ENCODE results near the gene CRY1.
A peak's percentile ranks its signal among the peaks of the same experiment; 100 is the strongest.

Gene CRY1

DNA sequence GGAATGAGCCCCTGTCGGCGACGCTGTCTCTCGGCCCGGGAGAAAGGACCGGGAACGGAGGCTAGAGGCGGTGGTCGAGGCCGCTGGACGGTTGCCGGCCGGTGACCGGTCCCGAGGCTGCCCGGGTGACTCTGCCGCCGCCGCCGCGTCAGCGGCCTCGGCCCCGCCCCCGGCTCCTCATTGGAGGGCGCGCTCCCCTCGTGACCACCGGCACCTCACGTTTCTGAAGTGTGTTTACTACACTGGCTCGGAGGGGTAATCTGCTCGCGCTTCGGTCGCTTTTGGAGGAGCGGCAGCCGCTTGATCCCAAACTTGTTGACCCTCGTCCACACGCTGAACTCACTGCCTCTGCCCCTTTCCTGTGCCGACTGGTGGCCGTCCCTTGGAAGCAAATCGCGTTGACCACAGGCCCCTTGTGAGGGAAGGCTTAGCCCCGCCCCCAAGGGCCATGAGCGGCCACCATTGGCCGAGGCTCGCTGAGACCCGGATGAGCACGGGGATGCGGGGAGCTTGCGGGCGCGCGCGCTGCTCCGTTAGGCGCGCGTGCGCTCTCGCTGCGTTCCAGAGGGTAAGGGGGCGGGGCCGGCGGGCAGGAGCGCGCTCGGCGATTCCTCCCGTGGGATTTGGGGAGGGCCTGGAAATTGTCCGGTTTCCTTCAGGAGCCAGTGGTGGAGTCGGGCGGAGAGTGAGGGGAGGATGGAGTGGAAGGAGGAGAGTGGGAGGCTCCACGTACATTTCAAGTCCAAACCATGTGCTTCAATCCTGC lies at the start of gene CRY1:
CRY1 (minus strand) TSS at position 133 of the 766 bp plus-strand sequence. CDS start 588 bp downstream, outside the sequence.
- H3K9ac ChIP-seq (ENCODE audit: low read depth in 1 of 2, low read length in 2 of 2) = peak within 1 kb of the TSS; percentile 92 to 97
- no peaks in the 10 kb centered on the region for H3K27me3 ChIP-seq (ENCODE audit: control insufficient read depth in 1 of 2, insufficient read depth in 2 of 2, low read length in 2 of 2)
- no peaks in the 10 kb centered on the region for H3K36me3 ChIP-seq (ENCODE audit: control insufficient read depth in 1 of 2, insufficient read depth in 2 of 2, low read length in 2 of 2)
- no peaks in the 10 kb centered on the region for H3K9me3 ChIP-seq (ENCODE audit: control insufficient read depth in 1 of 2, low read length in 2 of 2)
- H3K27ac ChIP-seq (ENCODE audit: low read depth, low read length) = peak within 1 kb of the TSS; percentile 97
- H3K4me1 ChIP-seq (ENCODE audit: control insufficient read depth in 1 of 2, insufficient read depth in 2 of 2, low read length in 2 of 2) = peaks cover 17 to 32% of the 10 kb centered on the region in 2 donors
- peak within 1 kb of the TSS; percentile 67 to 98 for H3K4me3 ChIP-seq (ENCODE audit: low read depth in 1 of 2, low read length in 2 of 2)

DNA sequence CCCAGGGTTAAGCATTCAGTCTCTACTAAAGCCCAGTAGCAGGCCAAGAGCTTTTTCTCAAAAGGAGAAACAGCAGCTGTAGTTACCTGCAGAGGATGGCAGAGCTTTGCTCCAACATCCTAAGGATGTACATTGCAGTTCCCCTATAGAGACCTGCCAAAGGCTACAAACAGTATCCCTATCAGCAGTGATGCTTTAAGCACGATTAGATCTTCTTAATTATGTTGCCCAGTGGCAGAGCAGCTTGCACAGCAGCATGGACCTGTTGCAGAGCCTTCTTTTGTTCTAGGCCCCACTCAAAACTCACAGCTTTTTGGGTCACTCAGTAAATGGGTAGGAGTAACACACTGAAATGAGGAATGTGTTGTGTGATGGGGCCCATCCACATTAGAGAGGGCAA lies 46.4 kb upstream of the CRY1 start:
- H3K9ac ChIP-seq (ENCODE audit: low read depth in 1 of 2, low read length in 2 of 2) = no peak overlapping the region
- H3K27me3 ChIP-seq (ENCODE audit: control insufficient read depth in 1 of 2, insufficient read depth in 2 of 2, low read length in 2 of 2) = no peaks in the 10 kb centered on the region
- H3K4me1 ChIP-seq (ENCODE audit: control insufficient read depth in 1 of 2, insufficient read depth in 2 of 2, low read length in 2 of 2) = no peaks in the 10 kb centered on the region
- H3K36me3 ChIP-seq (ENCODE audit: control insufficient read depth in 1 of 2, insufficient read depth in 2 of 2, low read length in 2 of 2) = no peaks in the 10 kb centered on the region
- no peak overlapping the region for H3K4me3 ChIP-seq (ENCODE audit: low read depth in 1 of 2, low read length in 2 of 2)
- H3K9me3 ChIP-seq (ENCODE audit: control insufficient read depth in 1 of 2, low read length in 2 of 2) = no peaks in the 10 kb centered on the region
- no peak overlapping the region for H3K27ac ChIP-seq (ENCODE audit: low read depth, low read length)

DNA sequence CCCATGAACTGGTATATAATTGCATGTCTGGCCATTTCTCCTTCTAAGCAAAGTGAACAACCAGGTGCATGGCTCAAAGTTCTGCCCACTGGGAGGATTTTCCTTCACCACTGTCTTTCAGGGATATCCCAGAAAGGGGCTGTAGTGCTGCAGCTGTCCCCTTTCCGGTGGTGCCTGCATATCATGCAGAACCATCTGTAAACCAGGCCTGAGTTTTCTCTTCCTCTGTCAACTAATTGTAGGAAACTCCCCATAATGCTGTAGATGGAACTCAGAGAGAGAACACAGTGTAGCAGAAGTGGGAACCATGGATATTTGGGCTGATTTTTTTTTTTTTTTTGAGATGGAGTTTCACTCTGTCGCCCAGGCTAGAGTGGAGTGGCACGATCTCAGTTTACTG lies 45.6 kb upstream of the CRY1 start:
- Histone ChIP-seq H3K4me3 (ENCODE audit: low read depth in 1 of 2, low read length in 2 of 2) (no peak overlapping the region), H3K4me1 (ENCODE audit: control insufficient read depth in 1 of 2, insufficient read depth in 2 of 2, low read length in 2 of 2) (no peaks in the 10 kb centered on the region)

DNA sequence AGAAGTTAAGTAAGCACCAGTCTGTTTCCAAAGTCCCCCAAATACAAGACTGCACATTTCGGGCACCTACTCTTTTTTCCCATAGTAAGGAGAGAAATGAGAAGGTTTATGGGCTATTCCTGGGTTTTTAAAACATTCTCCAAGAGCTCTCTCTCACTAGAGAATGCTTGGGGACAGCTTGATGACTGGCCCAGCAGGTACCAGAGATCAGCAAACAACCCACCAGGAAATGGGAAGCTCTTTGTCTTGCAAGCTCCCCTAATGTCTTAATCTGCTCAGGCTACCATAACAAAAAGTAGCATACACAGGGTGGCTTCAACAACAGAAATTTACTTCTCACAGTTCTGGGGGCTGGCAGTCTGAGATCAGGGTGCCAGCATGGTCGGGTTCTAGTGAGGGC lies 41.8 kb upstream of the CRY1 start:
- Histone ChIP-seq H3K4me1 (ENCODE audit: control insufficient read depth in 1 of 2, insufficient read depth in 2 of 2, low read length in 2 of 2) (peaks cover 0 to 4% of the 10 kb centered on the region in 2 donors), H3K27ac (ENCODE audit: low read depth, low read length) (no peak overlapping the region), H3K27me3 (ENCODE audit: control insufficient read depth in 1 of 2, insufficient read depth in 2 of 2, low read length in 2 of 2) (no peaks in the 10 kb centered on the region), H3K9me3 (ENCODE audit: control insufficient read depth in 1 of 2, low read length in 2 of 2) (no peaks in the 10 kb centered on the region), H3K36me3 (ENCODE audit: control insufficient read depth in 1 of 2, insufficient read depth in 2 of 2, low read length in 2 of 2) (no peaks in the 10 kb centered on the region), H3K9ac (ENCODE audit: low read depth in 1 of 2, low read length in 2 of 2) (no peak overlapping the region), H3K4me3 (ENCODE audit: low read depth in 1 of 2, low read length in 2 of 2) (no peak overlapping the region)

More for the DNA sequence above, 45.6 kb upstream of the CRY1 start:
- no peaks in the 10 kb centered on the region for H3K36me3 ChIP-seq (ENCODE audit: control insufficient read depth in 1 of 2, insufficient read depth in 2 of 2, low read length in 2 of 2)
- H3K9ac ChIP-seq (ENCODE audit: low read depth in 1 of 2, low read length in 2 of 2) = no peak overlapping the region
- no peaks in the 10 kb centered on the region for H3K9me3 ChIP-seq (ENCODE audit: control insufficient read depth in 1 of 2, low read length in 2 of 2)
- no peak overlapping the region for H3K27ac ChIP-seq (ENCODE audit: low read depth, low read length)
- H3K27me3 ChIP-seq (ENCODE audit: control insufficient read depth in 1 of 2, insufficient read depth in 2 of 2, low read length in 2 of 2) = no peaks in the 10 kb centered on the region

DNA sequence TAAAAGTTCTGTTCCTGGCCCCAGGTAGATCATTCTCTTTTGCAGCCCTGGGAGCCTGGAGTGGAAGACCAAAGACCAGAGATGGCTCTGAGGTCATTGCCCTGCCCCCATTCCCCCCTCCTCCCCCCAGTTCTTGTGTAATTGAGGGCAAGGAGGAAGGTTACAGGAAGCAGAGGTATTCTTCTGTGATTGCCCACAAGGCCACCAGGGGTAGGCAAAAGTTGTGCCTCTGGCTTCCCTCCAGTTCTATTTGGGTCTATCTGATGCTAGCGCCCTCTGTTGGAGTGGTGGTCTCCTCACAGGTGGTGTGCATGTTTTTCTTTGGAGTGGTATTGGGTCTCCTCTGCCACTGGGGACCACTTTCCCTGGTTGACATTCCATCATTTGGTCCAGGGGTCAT lies 41.2 kb upstream of the CRY1 start:
- H3K9ac ChIP-seq (ENCODE audit: low read depth in 1 of 2, low read length in 2 of 2) = no peak overlapping the region
- H3K27ac ChIP-seq (ENCODE audit: low read depth, low read length) = no peak overlapping the region
- H3K4me3 ChIP-seq (ENCODE audit: low read depth in 1 of 2, low read length in 2 of 2) = no peak overlapping the region
- no peaks in the 10 kb centered on the region for H3K36me3 ChIP-seq (ENCODE audit: control insufficient read depth in 1 of 2, insufficient read depth in 2 of 2, low read length in 2 of 2)
- no peaks in the 10 kb centered on the region for H3K9me3 ChIP-seq (ENCODE audit: control insufficient read depth in 1 of 2, low read length in 2 of 2)
- H3K27me3 ChIP-seq (ENCODE audit: control insufficient read depth in 1 of 2, insufficient read depth in 2 of 2, low read length in 2 of 2) = no peaks in the 10 kb centered on the region
- peaks cover 0 to 4% of the 10 kb centered on the region in 2 donors for H3K4me1 ChIP-seq (ENCODE audit: control insufficient read depth in 1 of 2, insufficient read depth in 2 of 2, low read length in 2 of 2)

DNA sequence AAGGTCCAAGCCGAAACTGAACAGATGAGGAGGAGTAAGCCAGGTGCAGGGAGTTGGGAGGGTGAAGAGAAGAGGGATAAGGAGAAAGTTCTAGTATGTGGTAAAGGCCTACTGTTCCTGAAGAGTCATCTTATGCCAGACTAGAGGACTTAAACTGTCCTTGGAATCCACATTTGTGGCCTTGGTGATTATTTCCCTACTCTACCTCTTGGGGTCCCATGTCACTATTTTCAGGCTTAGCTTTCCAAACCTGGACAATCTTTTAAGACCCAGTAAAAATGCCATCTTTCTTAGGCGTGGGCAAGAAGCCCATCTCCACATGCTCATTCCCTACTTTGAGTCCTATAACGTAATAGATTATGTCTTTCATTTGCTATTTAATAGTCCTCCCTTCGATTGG lies 40.1 kb upstream of the CRY1 start:
- Histone ChIP-seq H3K27me3 (ENCODE audit: control insufficient read depth in 1 of 2, insufficient read depth in 2 of 2, low read length in 2 of 2) (no peaks in the 10 kb centered on the region), H3K4me1 (ENCODE audit: control insufficient read depth in 1 of 2, insufficient read depth in 2 of 2, low read length in 2 of 2) (peaks cover 0 to 4% of the 10 kb centered on the region in 2 donors), H3K9me3 (ENCODE audit: control insufficient read depth in 1 of 2, low read length in 2 of 2) (no peaks in the 10 kb centered on the region), H3K9ac (ENCODE audit: low read depth in 1 of 2, low read length in 2 of 2) (no peak overlapping the region), H3K36me3 (ENCODE audit: control insufficient read depth in 1 of 2, insufficient read depth in 2 of 2, low read length in 2 of 2) (no peaks in the 10 kb centered on the region), H3K4me3 (ENCODE audit: low read depth in 1 of 2, low read length in 2 of 2) (no peak overlapping the region), H3K27ac (ENCODE audit: low read depth, low read length) (no peak overlapping the region)

DNA sequence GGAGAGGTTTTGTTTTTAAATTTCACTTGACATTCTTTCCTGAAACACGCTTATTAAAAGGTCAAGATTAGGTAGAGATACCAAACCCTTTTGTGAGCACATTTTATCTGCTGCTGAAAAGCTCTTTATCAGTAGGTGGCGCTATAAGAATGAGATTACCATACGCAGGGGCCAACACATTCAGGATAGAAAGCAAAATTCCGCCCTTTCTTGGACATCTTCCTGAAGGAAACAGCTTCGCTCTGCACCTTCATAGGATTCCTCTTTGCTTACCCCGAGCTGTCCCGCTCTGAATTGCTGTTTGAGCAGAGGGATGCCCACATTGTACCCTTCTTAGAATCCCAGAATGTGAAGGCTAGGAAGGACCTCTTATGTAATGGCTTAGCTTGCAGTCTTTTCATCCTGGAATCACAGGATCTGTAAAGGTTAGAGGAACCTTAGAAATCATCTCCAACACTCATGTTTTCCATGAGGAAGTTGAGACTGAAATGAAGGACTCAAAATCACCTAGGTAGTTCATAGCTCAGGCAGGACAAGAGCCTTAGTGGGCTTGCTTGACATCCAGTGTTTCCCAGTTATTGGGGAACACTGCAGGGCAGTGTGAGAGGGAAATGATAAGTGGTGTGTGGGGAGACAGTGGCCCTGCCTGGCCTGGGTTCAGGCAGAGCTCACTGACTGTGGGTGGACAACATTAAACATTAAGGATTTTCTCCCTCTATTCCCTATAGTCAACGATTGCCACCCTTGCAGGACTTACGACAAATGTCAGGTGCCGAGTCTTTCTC lies 38.7 kb upstream of the CRY1 start:
- H3K9ac ChIP-seq (ENCODE audit: low read depth in 1 of 2, low read length in 2 of 2) = no peak overlapping the region

DNA sequence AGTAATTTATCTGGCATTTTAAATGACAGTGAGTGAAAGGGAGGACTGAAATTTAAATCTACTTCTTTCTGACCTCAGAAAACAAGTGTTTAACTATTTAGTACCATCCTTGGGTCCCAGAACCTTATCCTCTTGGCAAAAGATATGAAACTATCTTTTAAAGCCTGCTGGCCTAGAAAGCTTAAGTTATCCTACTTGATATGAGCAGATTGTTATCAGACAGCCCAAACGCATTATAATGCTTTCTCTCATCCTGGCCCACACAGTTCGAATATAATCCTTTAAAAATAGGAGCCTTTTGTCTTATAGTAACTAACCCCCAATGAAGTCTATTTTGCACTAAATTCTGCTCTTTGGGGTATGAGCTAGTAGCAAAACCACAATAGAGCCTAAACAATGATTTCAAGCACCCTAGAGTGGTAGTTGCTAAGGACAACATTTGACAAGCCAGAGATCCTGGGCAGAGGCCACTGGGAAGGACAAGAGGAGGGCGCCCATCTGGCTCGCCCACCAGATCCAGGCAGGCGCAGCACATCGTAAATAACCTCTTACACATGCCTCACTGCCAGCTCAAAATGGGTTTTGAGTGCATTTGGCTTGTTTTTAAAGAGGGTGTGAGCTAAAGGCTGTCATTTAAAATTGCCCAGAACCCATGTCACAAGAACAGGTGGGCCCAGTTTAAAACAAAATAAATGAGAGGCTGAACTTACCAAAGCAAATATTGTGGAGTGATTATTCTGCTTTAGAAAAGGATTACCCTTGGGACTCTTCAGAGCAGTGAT lies 37.7 kb upstream of the CRY1 start:
- Histone ChIP-seq H3K4me1 (ENCODE audit: control insufficient read depth in 1 of 2, insufficient read depth in 2 of 2, low read length in 2 of 2) (peaks cover 4 to 9% of the 10 kb centered on the region in 2 donors), H3K27me3 (ENCODE audit: control insufficient read depth in 1 of 2, insufficient read depth in 2 of 2, low read length in 2 of 2) (no peaks in the 10 kb centered on the region), H3K27ac (ENCODE audit: low read depth, low read length) (no peak overlapping the region), H3K9me3 (ENCODE audit: control insufficient read depth in 1 of 2, low read length in 2 of 2) (no peaks in the 10 kb centered on the region), H3K4me3 (ENCODE audit: low read depth in 1 of 2, low read length in 2 of 2) (no peak overlapping the region), H3K9ac (ENCODE audit: low read depth in 1 of 2, low read length in 2 of 2) (no peak overlapping the region), H3K36me3 (ENCODE audit: control insufficient read depth in 1 of 2, insufficient read depth in 2 of 2, low read length in 2 of 2) (no peaks in the 10 kb centered on the region)

More for the DNA sequence above, 38.7 kb upstream of the CRY1 start:
- Histone ChIP-seq H3K9me3 (ENCODE audit: control insufficient read depth in 1 of 2, low read length in 2 of 2) (no peaks in the 10 kb centered on the region), H3K4me3 (ENCODE audit: low read depth in 1 of 2, low read length in 2 of 2) (no peak overlapping the region), H3K27me3 (ENCODE audit: control insufficient read depth in 1 of 2, insufficient read depth in 2 of 2, low read length in 2 of 2) (no peaks in the 10 kb centered on the region), H3K4me1 (ENCODE audit: control insufficient read depth in 1 of 2, insufficient read depth in 2 of 2, low read length in 2 of 2) (peaks cover 4 to 5% of the 10 kb centered on the region in 2 donors), H3K27ac (ENCODE audit: low read depth, low read length) (no peak overlapping the region), H3K36me3 (ENCODE audit: control insufficient read depth in 1 of 2, insufficient read depth in 2 of 2, low read length in 2 of 2) (no peaks in the 10 kb centered on the region)

DNA sequence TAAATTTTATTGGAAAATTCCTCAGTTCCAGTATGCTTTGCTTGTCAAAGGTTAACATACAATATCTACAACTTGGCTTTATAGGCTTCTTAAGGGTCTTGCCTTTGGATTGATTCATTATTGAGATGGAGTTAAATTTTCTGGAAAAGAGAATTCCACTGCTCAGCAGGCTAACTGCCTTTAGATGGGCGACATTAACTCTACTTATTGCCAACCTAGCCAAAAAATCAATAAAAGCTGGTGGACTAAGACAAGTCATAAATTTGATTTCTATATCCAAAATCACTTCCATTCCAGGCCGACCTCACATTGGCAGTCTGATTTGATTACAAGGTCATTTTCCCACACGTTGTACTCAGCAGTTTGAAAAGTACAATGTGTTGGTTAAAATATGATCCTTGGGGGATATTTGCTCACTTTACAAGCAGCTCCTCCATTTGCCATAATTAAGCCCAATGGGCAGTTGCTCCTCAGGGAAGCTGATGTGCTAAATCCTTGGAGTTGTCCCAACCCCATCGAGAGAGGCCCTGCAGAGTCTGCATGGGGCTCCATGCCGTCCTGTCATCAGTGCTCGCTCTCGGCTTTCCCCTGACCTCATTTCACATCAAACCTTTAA lies 36.1 kb upstream of the CRY1 start:
- no peaks in the 10 kb centered on the region for H3K27me3 ChIP-seq (ENCODE audit: control insufficient read depth in 1 of 2, insufficient read depth in 2 of 2, low read length in 2 of 2)
- no peak overlapping the region for H3K27ac ChIP-seq (ENCODE audit: low read depth, low read length)
- no peak overlapping the region for H3K4me3 ChIP-seq (ENCODE audit: low read depth in 1 of 2, low read length in 2 of 2)
- no peak overlapping the region for H3K9ac ChIP-seq (ENCODE audit: low read depth in 1 of 2, low read length in 2 of 2)
- H3K4me1 ChIP-seq (ENCODE audit: control insufficient read depth in 1 of 2, insufficient read depth in 2 of 2, low read length in 2 of 2) = peaks cover 4 to 14% of the 10 kb centered on the region in 2 donors
- H3K36me3 ChIP-seq (ENCODE audit: control insufficient read depth in 1 of 2, insufficient read depth in 2 of 2, low read length in 2 of 2) = no peaks in the 10 kb centered on the region
- H3K9me3 ChIP-seq (ENCODE audit: control insufficient read depth in 1 of 2, low read length in 2 of 2) = no peaks in the 10 kb centered on the region
